Loucy (cell line): ENCODE results near the gene HSD3B7.

Experiments
- EZH2phosphoT487 ChIP-seq: fragments of 200-600 bp; IDR thresholded peaks from 2 replicates; pipeline ENCODE4 v1.6.1; 2018; ENCODE audit warnings: antibody characterized with exemption, mild to moderate bottlenecking, moderate library complexity, borderline replicate concordance
- TF ChIP-seq, protein P1 (sequence below): fragments of 200-600 bp; sonication (generic); conservative IDR thresholded peaks from 2 replicates; pipeline ENCODE4 v1.5.1; 2014; ENCODE audit warnings: mild to moderate bottlenecking, antibody characterized with exemption, low read length

DNA sequence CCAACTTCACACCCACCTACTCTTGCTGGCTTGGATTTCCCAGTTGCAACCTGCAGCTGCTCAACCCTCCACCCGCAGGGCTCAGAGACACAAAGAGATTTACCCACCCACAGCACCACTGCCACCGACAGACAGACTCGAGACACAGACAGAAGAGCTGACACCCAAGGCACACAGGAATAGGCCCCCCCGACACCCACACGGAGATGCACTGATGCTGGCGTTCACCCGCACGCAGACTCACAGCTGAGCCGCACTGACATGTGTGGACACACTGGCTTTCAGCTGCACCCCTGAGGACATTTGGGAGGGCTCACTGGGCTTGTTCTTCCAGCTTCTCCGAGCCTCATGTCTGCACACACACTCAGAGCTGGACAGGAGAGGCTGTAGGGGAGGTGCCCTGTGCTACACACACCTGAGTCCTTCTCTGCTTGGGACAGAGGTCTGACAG, 17.3 kb downstream of the HSD3B7 start:
- TF ChIP-seq, protein P1, sequence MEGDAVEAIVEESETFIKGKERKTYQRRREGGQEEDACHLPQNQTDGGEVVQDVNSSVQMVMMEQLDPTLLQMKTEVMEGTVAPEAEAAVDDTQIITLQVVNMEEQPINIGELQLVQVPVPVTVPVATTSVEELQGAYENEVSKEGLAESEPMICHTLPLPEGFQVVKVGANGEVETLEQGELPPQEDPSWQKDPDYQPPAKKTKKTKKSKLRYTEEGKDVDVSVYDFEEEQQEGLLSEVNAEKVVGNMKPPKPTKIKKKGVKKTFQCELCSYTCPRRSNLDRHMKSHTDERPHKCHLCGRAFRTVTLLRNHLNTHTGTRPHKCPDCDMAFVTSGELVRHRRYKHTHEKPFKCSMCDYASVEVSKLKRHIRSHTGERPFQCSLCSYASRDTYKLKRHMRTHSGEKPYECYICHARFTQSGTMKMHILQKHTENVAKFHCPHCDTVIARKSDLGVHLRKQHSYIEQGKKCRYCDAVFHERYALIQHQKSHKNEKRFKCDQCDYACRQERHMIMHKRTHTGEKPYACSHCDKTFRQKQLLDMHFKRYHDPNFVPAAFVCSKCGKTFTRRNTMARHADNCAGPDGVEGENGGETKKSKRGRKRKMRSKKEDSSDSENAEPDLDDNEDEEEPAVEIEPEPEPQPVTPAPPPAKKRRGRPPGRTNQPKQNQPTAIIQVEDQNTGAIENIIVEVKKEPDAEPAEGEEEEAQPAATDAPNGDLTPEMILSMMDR = no peak
- TF ChIP-seq EZH2phosphoT487 = no peak
